ENCODE results near the gene KLK5. TPM values are rescaled to one million over a fixed set of nuclear protein-coding genes. Genes with fewer than 3 reads are reported as not detected.
"Not testable (repeated sequence)": the region's sequence is repeated elsewhere in the genome, so short reads cannot be mapped to it uniquely, and the experiment has no call there.

The KLK5 gene
- not detected in 2 replicates for total RNA-seq (2014; rRNA removed; shearing (Covaris generic))
- polyA plus RNA-seq (2015; cell fraction: cytosol; rRNA removed) = not detected in 2 replicates
- not detected in 2 replicates for polyA plus RNA-seq (2015; cell fraction: nucleus; rRNA removed)

GRCh38 chr19:50952910-50953309 is at the start of gene KLK5:
KLK5 (minus strand) TSS chr19:50953038; CDS start chr19:50952657, 381 bp downstream.
- no peak for DNase-seq (ENCODE audit: low read depth)

GRCh38 chr19:51002089-51002532 is 49.3 kb upstream of the KLK5 start:
- DNase-seq (ENCODE audit: low read depth) = no peak

GRCh38 chr19:51001515-51001914 is 48.7 kb upstream of the KLK5 start, which contains the start of gene KLK8:
KLK8 (minus strand) TSS chr19:51001604; CDS start chr19:51001167, 437 bp downstream.
- no peak for DNase-seq (ENCODE audit: low read depth)

GRCh38 chr19:51000981-51001380 is 48.1 kb upstream of the KLK5 start:
- no peak for DNase-seq (ENCODE audit: low read depth)

GRCh38 chr19:51000426-51000825 is 47.6 kb upstream of the KLK5 start:
- no peak for DNase-seq (ENCODE audit: low read depth)

- no peak for DNase-seq (ENCODE audit: low read depth)
These were observed 45.8 kb upstream of the KLK5 start for GRCh38 chr19:50998686-50999085.

GRCh38 chr19:50998061-50998460 is 45.2 kb upstream of the KLK5 start:
- DNase-seq (ENCODE audit: low read depth) = no peak

GRCh38 chr19:50994129-50994528 is 41.3 kb upstream of the KLK5 start:
- peak; percentile 35 for DNase-seq (ENCODE audit: low read depth)

- DNase-seq (ENCODE audit: low read depth) = no peak
These were observed 39.8 kb upstream of the KLK5 start for GRCh38 chr19:50992666-50993035.

GRCh38 chr19:50984416-50984815 is 31.6 kb upstream of the KLK5 start:
- DNase-seq (ENCODE audit: low read depth) = not testable (repeated sequence)

GRCh38 chr19:50983625-50984292 is 30.9 kb upstream of the KLK5 start, which contains the start of gene KLK7:
KLK7 (minus strand) TSS chr19:50983917; CDS start chr19:50982399, 1,518 bp downstream.
- no peak for DNase-seq (ENCODE audit: low read depth)

- DNase-seq (ENCODE audit: low read depth) = no peak
These were observed 29.3 kb upstream of the KLK5 start for GRCh38 chr19:50982186-50982585.

- DNase-seq (ENCODE audit: low read depth) = no peak
These were observed 28.8 kb upstream of the KLK5 start for GRCh38 chr19:50981587-50982146.

GRCh38 chr19:50980208-50980607 is 27.4 kb upstream of the KLK5 start:
- no peak for DNase-seq (ENCODE audit: low read depth)

- DNase-seq (ENCODE audit: low read depth) = no peak
These were observed 26.9 kb upstream of the KLK5 start for GRCh38 chr19:50979758-50980157.

- no peak for DNase-seq (ENCODE audit: low read depth)
These were observed 26.0 kb upstream of the KLK5 start for GRCh38 chr19:50978772-50979390.

GRCh38 chr19:50977626-50978025 is 24.8 kb upstream of the KLK5 start:
- no peak for DNase-seq (ENCODE audit: low read depth)

- peak; percentile 50 for DNase-seq (ENCODE audit: low read depth)
These were observed 22.9 kb upstream of the KLK5 start for GRCh38 chr19:50975766-50976165.

GRCh38 chr19:50974702-50975556 is 22.1 kb upstream of the KLK5 start:
- DNase-seq (ENCODE audit: low read depth) = no peak

- no peak for DNase-seq (ENCODE audit: low read depth)
These were observed 20.0 kb upstream of the KLK5 start for GRCh38 chr19:50972795-50973376.

- not testable (repeated sequence) for DNase-seq (ENCODE audit: low read depth)
These were observed 17.0 kb upstream of the KLK5 start for GRCh38 chr19:50969810-50970209.
